Measurements from ENCODE around the gene SNX25. TPM values are rescaled to one million over a fixed set of nuclear protein-coding genes. Genes with fewer than 3 reads are reported as not detected.
A peak's percentile ranks its signal among the peaks of the same experiment; 100 is the strongest.

SNX25 gene
- total and polyA plus RNA-seq, 10 of the 15 experiments (the other 5 are each of a cell fraction or from before 2014, with no cell fraction given): 11.2 to 117 (median 62.8) TPM

- no TSS peak for BruUV-seq (replicated peaks)
- no peak for DNase-seq (ENCODE audit: low read depth, low spot score)
- no peak overlapping the region for H2AFZ ChIP-seq (ENCODE audit: control insufficient read depth, low read depth, low read length)
- 98% methylated on average over 6 of the region's 6 CpGs for WGBS (ENCODE audit: insufficient coverage, insufficient replicate concordance, low lambda C conversion rate, missing lambda C conversion rate)
- no peak overlapping the region for H3K4me2 ChIP-seq (ENCODE audit: control insufficient read depth, insufficient read depth)
- SMC1A ChIA-PET (ENCODE audit: uncharacterized antibody, unreplicated experiment): interaction anchor here (1.0 to 1.6 kb wide), 4 partner anchors 12 to 78 kb away, joined by 3 read pairs; no protein-coding TSS in a partner anchor
- CTCF ChIA-PET: no interaction called here
- H4K20me1 ChIP-seq (ENCODE audit: control insufficient read depth, insufficient read depth): no peaks in the 10 kb centered on the region
- no peaks in the 10 kb centered on the region for H3K27me3 ChIP-seq (replicated peaks in 1 of 2; ENCODE audit: control insufficient read depth in 2 of 2, insufficient read depth in 2 of 2, low read length in 1 of 2)
- no peak for ATAC-seq
- H3K9ac ChIP-seq (ENCODE audit: control insufficient read depth, insufficient read depth, low read length): no peak overlapping the region
- in situ Hi-C loops (cut with MboI): no loop called here
- no peaks in the 10 kb centered on the region for H3K79me2 ChIP-seq (ENCODE audit: control insufficient read depth, insufficient read depth, low read length)
- intact Hi-C loops (cut with micrococcal nuclease; ENCODE audit: unreplicated experiment): no loop called here
- FAIRE-seq: no peak
- POLR2A ChIA-PET: no interaction called here
- no peaks in the 10 kb centered on the region for H3K4me1 ChIP-seq (ENCODE audit: control insufficient read depth, insufficient read depth, low read length)
- TF ChIP-seq NBN (IDR thresholded peaks at IDR 0.05): no peak
- TF ChIP-seq SUPT20H (IDR thresholded peaks at IDR 0.05; ENCODE audit: borderline replicate concordance, control insufficient read depth, low read depth, low read length): no peak
- H3K36me3 ChIP-seq (ENCODE audit: control insufficient read depth in 2 of 2, insufficient read depth in 2 of 2, low read length in 1 of 2): peaks cover 1 to 31% of the 10 kb centered on the region in 2 experiments; a peak in 3 of 4 replicates
- RAD21 ChIA-PET (ENCODE audit: unreplicated experiment): no interaction called here
- H3K27ac ChIP-seq (ENCODE audit: control insufficient read depth, insufficient read depth): no peak overlapping the region
- no peaks in the 10 kb centered on the region; the same call in 2 of the 3 replicates for H3K9me3 ChIP-seq (replicated peaks; ENCODE audit: control insufficient read depth, insufficient read depth, low read length)
- no peak overlapping the region for H3K4me3 ChIP-seq
Observed at GRCh38 chr4:185374573-185374972, 165.2 kb downstream of the SNX25 start.

GRCh38 chr4:185378264-185378663, 168.9 kb downstream of the SNX25 start:
- no peak overlapping the region for H3K27ac ChIP-seq (ENCODE audit: control insufficient read depth, insufficient read depth)
- ChIA-PET SMC1A (ENCODE audit: uncharacterized antibody, unreplicated experiment) (interaction anchor here (0.6 kb wide), 1 partner anchor 1688 kb away, joined by 4 read pairs; no protein-coding TSS in a partner anchor), CTCF (interaction anchor here (1.2 kb wide), 1 partner anchor 15 kb away, joined by 3 read pairs; no protein-coding TSS in a partner anchor), RAD21 (ENCODE audit: unreplicated experiment) (no interaction called here), POLR2A (interaction anchor here (1.5 kb wide), 1 partner anchor 16 kb away, joined by 4 read pairs; no protein-coding TSS in a partner anchor)
- no peaks in the 10 kb centered on the region; the same call in 1 of the 3 replicates for H3K9me3 ChIP-seq (replicated peaks; ENCODE audit: control insufficient read depth, insufficient read depth, low read length)
- no peak overlapping the region for H3K4me3 ChIP-seq
- FAIRE-seq: no peak
- no peak overlapping the region for H3K9ac ChIP-seq (ENCODE audit: control insufficient read depth, insufficient read depth, low read length)
- no peak for ATAC-seq
- no TSS peak for BruUV-seq (replicated peaks)
- no peak for TF ChIP-seq SMAD1 (IDR thresholded peaks at IDR 0.05; ENCODE audit: low read depth, partially characterized antibody)
- TF ChIP-seq POU2F2 (IDR thresholded peaks at IDR 0.05; ENCODE audit: borderline replicate concordance, low read depth, low read length): no peak
- 0 out of 2 replicates have a peak, but pooled peaks have one; percentile 23 for TF ChIP-seq POLR2AphosphoS2 (IDR thresholded peaks at IDR 0.05; ENCODE audit: low read depth, low read length)
- no peak for TF ChIP-seq BCL3 (IDR thresholded peaks at IDR 0.05; ENCODE audit: borderline replicate concordance, insufficient read depth, low read depth, low read length, poor library complexity, severe bottlenecking)
- peak; percentile 42; the same call in 1 of the 2 replicates for TF ChIP-seq POLR2AphosphoS5 (IDR thresholded peaks at IDR 0.05; ENCODE audit: low read length)
- 0 out of 2 replicates have a peak, but pooled peaks have one; percentile 31 for TF ChIP-seq POLR2A (IDR thresholded peaks at IDR 0.05; ENCODE audit: low read depth, low read length)
- no peak for TF ChIP-seq BCL11A (IDR thresholded peaks at IDR 0.05; ENCODE audit: low read depth, low read length)
- TF ChIP-seq LARP7 (IDR thresholded peaks at IDR 0.05): no peak
- DNase-seq (ENCODE audit: low read depth, low spot score): no peak
- H2AFZ ChIP-seq (ENCODE audit: control insufficient read depth, low read depth, low read length): no peak overlapping the region
- no peaks in the 10 kb centered on the region for H4K20me1 ChIP-seq (ENCODE audit: control insufficient read depth, insufficient read depth)
- H3K4me2 ChIP-seq (ENCODE audit: control insufficient read depth, insufficient read depth): no peak overlapping the region
- no peaks in the 10 kb centered on the region for H3K27me3 ChIP-seq (replicated peaks in 1 of 2; ENCODE audit: control insufficient read depth in 2 of 2, insufficient read depth in 2 of 2, low read length in 1 of 2)
- no peaks in the 10 kb centered on the region for H3K79me2 ChIP-seq (ENCODE audit: control insufficient read depth, insufficient read depth, low read length)
- H3K36me3 ChIP-seq (ENCODE audit: control insufficient read depth in 2 of 2, insufficient read depth in 2 of 2, low read length in 1 of 2): peaks cover 0 to 15% of the 10 kb centered on the region in 2 experiments; a peak in 2 of 4 replicates
- WGBS (ENCODE audit: insufficient coverage, insufficient replicate concordance, low lambda C conversion rate, missing lambda C conversion rate): 91% methylated on average over 6 of the region's 6 CpGs
- in situ Hi-C loops (cut with MboI) (no loop called here), intact Hi-C loops (cut with micrococcal nuclease; ENCODE audit: unreplicated experiment) (no loop called here)
- no peaks in the 10 kb centered on the region for H3K4me1 ChIP-seq (ENCODE audit: control insufficient read depth, insufficient read depth, low read length)
